Choroid plexus epithelial cell (primary cell): Measurements from ENCODE around the gene FABP3.

ENCODE experiments used
- DNase-seq: peaks from one replicate; pipeline ENCODE4 v3.0.0-alpha.2; 2010; ENCODE audit warnings: low read depth
- H3K4me3 ChIP-seq: 2 replicates; pipeline ENCODE4 v1.5.1; 2011; ENCODE audit warnings: low read depth, mild to moderate bottlenecking, control low read depth, low read length, moderate library complexity
- TF ChIP-seq, protein P1 (sequence below): conservative IDR thresholded peaks from 2 replicates; pipeline ENCODE4 v1.5.1; 2011; ENCODE audit warnings: low read depth, mild to moderate bottlenecking, control low read depth, inconsistent platforms, low read length, moderate library complexity

Gene FABP3

DNA sequence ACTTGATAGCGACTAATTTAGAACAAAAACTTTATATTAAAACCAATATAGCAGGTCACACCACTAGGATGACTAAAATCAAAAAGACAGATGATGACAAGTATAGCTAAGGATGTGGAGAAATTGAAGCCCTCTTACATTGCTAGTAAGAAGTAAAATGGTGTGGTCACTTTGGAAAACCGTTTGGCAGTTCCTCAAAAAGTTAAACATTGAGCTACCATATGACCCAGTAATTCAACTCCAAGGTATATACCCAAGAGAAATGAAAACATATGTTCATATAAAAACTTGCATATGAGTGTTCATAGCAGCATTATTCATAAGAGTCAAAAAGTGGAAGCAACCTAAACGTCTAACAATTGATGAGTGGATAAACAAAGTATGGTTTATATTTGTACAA is 27.1 kb upstream of the FABP3 start:
- TF ChIP-seq, protein P1, sequence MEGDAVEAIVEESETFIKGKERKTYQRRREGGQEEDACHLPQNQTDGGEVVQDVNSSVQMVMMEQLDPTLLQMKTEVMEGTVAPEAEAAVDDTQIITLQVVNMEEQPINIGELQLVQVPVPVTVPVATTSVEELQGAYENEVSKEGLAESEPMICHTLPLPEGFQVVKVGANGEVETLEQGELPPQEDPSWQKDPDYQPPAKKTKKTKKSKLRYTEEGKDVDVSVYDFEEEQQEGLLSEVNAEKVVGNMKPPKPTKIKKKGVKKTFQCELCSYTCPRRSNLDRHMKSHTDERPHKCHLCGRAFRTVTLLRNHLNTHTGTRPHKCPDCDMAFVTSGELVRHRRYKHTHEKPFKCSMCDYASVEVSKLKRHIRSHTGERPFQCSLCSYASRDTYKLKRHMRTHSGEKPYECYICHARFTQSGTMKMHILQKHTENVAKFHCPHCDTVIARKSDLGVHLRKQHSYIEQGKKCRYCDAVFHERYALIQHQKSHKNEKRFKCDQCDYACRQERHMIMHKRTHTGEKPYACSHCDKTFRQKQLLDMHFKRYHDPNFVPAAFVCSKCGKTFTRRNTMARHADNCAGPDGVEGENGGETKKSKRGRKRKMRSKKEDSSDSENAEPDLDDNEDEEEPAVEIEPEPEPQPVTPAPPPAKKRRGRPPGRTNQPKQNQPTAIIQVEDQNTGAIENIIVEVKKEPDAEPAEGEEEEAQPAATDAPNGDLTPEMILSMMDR = no peak
- no peak overlapping the region for H3K4me3 ChIP-seq
- no peak for DNase-seq

DNA sequence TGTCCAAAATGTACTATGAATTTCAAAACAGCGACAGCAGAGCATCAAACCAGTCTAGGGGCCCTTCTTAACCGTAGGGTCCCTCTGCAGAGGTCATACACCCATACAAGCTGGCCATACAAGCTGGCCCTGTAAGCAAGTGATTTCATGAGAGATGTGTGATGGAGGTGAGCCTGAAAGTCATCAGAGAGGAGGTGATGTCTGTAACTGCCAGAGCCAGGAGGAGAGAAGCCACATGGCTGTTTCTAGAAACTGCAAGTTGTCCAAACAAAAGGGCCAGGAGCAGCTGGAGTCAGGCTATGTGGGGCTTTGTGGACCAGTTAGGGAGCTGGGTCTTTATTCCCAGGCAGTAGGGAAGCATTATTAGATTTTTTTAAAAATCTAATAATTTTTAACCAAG is 25.4 kb upstream of the FABP3 start:
- TF ChIP-seq, protein P1 = no peak
- no peak overlapping the region for H3K4me3 ChIP-seq
- DNase-seq = no peak

DNA sequence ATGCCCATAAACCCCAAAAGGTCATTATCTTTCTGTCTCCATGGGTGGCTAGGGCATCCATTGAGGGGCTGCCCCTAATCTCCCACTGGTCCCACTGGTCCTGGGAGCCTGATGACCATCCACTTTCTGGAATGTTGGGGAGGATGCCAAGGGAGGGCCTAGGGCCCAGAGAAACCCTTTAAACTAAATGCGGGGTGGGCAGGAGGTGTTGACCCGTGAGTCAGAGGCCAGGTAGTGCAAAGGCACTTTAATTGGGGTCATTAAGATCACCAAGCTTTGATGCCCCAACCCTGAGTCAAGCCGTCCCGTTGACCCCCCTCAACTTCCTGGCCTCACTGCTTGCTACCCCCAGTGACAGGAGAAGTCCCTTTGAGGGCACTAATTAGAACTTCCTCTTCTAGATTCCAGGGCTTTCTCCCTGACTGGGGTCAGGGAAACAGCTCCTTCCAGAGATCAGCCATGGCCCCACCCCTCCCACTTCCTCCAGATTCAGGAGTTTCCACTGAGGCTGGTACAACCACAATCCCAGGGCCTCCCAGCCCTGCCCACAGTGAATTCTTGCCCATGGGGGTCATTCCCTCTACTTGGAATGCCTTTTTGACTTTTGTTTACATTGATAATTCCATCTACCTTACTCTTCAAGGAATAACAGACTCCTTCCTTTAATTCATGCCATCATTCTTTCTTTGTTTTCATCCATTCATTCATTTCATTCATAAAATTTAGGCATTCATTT is 24.7 kb upstream of the FABP3 start:
- TF ChIP-seq, protein P1 = no peak
- DNase-seq = no peak
- no peak overlapping the region for H3K4me3 ChIP-seq

DNA sequence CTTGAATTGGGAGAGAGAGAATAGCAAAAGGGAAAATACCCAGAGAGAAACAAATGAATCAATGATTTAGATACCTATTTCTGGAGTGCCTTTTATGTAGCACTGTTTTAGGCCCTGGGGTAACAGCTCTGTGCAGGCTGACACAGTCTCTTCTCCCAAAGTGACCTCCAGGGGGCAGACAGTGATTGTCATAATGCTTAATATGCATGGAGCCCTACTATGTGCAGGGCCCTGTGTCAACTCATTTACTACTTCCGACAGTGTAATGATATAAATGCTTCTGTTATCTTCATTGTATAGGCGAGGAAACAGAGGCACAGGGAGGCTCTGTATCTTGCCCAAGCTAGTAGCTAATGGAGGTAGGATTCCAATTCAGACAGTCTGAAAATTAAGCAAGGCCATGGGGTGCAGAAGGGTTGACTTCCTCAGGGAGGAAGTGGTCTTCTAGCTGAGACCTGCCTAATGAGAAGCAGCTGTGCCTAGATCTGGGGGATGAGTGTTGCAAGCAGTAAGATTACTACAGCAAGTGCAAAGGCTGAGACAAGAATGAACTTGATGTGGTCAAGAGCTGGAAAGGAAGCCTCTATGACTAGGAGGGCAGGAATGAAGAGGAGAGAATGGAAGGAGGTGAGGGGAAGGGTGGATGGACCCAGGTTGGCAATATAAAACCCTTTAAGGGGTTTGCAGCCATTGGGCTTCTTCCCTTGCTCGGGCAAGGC is 23.9 kb upstream of the FABP3 start:
- DNase-seq = peak; percentile 68
- no peak overlapping the region for H3K4me3 ChIP-seq

DNA sequence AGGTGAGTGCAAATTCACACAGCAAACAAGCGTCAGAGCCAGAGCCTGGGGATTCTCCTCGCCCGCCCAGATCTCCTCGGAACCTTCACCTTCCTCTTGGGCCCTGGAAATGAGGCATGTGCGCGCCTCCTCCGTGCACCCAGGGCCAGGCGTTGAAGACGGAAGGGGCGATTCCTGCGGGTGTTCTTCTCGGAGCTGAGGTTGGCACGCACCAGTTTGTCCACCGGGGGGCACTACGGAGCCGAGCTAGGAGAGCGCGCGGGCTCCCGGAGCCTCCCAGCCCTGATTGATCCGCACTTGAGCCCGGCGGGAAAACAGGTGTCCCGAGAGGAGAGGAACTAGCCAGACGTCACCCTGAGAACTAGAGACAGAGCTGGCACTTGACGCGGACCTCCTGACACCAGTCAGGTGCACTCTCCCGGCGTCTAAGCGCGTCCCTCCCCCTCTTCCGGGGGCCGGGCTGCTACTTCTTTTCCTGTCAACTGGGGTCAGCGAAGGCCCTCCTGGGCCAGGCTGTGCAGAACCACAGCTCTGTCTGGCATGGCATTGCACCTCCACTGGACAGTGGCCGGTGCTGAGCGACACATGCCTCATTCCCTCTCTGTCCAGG is 21.8 kb upstream of the FABP3 start:
- peak overlapping the region; percentile 20 for H3K4me3 ChIP-seq
- TF ChIP-seq, protein P1 = peak; percentile 90
- peak; percentile 74 for DNase-seq

More for the DNA sequence above, 23.9 kb upstream of the FABP3 start:
- TF ChIP-seq, protein P1 = peak; percentile 58

DNA sequence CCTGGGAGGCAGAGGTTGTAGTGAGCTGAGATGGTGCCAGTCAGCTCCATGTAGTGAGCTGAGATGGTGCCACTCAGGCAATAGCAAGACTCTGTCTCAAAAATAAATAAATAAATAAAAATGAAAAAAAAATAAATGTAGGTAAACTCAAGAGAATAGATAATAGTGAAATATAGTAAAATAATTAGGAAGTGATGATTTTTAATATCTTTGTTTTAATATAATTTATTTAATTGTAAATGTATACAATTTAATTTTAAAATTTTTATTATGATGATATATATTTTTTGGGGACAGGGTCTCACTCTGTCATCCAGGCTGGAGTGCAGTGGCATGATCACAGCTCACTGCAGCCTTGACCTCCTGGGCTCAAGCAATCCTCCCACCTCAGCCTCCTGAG is 20.6 kb upstream of the FABP3 start:
- DNase-seq = no peak
- TF ChIP-seq, protein P1 = no peak
- no peak overlapping the region for H3K4me3 ChIP-seq
